22Rv1 (cell line): ENCODE data around the gene SCMH1.

Source experiments
- CTCF ChIP-seq: fragments of 450-650 bp; IDR thresholded peaks from 2 replicates; pipeline ENCODE4 v1.5.1; 2017; ENCODE audit warnings: mild to moderate bottlenecking
- ZFX ChIP-seq: fragments of 450-650 bp; IDR thresholded peaks from 2 replicates; pipeline ENCODE4 v1.6.1; 2017; ENCODE audit warnings: antibody characterized with exemption, borderline replicate concordance

- TF ChIP-seq CTCF (no peak), ZFX (no peak)
Measured at GRCh38 chr1:41006942-41007865, 234.9 kb downstream of the SCMH1 start.
